GM12878 (cell line): ENCODE data around the gene TSSC4. TPM values are rescaled to one million over a fixed set of nuclear protein-coding genes. Genes with fewer than 3 reads are reported as not detected.

Experiments
- ATAC-seq: fragments of 200-7000 bp; cut with Tn5 transposase; 3 replicates; pipeline ENCODE4 v1.9.1; 2020; ENCODE audit warnings: mild to moderate bottlenecking, moderate library complexity
- BruUV-seq: library from RNA; stranded (reverse); fragments of 400-500 nt; replicated peaks from 2 replicates; lab custom pipeline; 2021; lab: Mats Ljungman, UMichigan
- CTCF ChIA-PET: fragments of 300-600 bp; sonication (Branson Sonifier 250); formaldehyde crosslinking; extraction: SDS; loops from one replicate; lab custom pipeline; 2021; ENCODE audit warnings: inconsistent platforms; lab: Yijun Ruan, JAX
- POLR2A ChIA-PET: fragments of 350-600 bp; formaldehyde crosslinking; extraction: SDS; loops from one replicate; lab custom pipeline; 2021; ENCODE audit warnings: inconsistent platforms; lab: Charles Lee
- RAD21 ChIA-PET: fragments of 300-600 bp; sonication (Branson Sonifier 250); formaldehyde crosslinking; loops from one replicate; lab custom pipeline; 2023; ENCODE audit warnings: antibody characterized with exemption; ENCODE audit not compliant: unreplicated experiment; lab: Charles Lee
- SMC1A ChIA-PET: fragments of 300-600 bp; sonication (Branson Sonifier 250); formaldehyde crosslinking; loops from one replicate; lab custom pipeline; 2023; ENCODE audit not compliant: unreplicated experiment, uncharacterized antibody; lab: Charles Lee
- DNase-seq: peaks from one replicate; pipeline ENCODE4 v3.0.0-alpha.2; 2011; ENCODE audit warnings: low read depth, low spot score
- FAIRE-seq: peaks from 3 replicates; lab custom pipeline; 2011; peaks lifted over from hg19 to GRCh38; lab: Jason Lieb, UNC
- H2AFZ ChIP-seq: 2 replicates; pipeline ENCODE4 v1.6.0; 2011; ENCODE audit warnings: low read depth, low read length, control low read depth; ENCODE audit not compliant: control insufficient read depth
- H3K27ac ChIP-seq: 2 replicates; pipeline ENCODE4 v1.5.1; 2011; ENCODE audit warnings: control low read depth; ENCODE audit not compliant: control insufficient read depth, insufficient read depth
- H3K27me3 ChIP-seq, 2 experiments: replicated peaks in 1 of 2; 2 replicates each; pipeline versions ENCODE4 v1.6.0 to v1.6.1; 2011; ENCODE audit warnings: low read length in 1 of 2; ENCODE audit not compliant: control insufficient read depth in 2 of 2, insufficient read depth in 2 of 2
- H3K36me3 ChIP-seq, 2 experiments: 2 replicates each; pipeline ENCODE4 v1.5.1; 2011; ENCODE audit warnings: low read length in 1 of 2; ENCODE audit not compliant: control insufficient read depth in 2 of 2, insufficient read depth in 2 of 2
- H3K4me1 ChIP-seq: 2 replicates; pipeline ENCODE4 v1.6.1; 2011; ENCODE audit warnings: mild to moderate bottlenecking, low read length, moderate library complexity, mixed read lengths; ENCODE audit not compliant: control insufficient read depth, insufficient read depth
- H3K4me2 ChIP-seq: 2 replicates; pipeline ENCODE4 v1.6.0; 2011; ENCODE audit warnings: control low read depth; ENCODE audit not compliant: control insufficient read depth, insufficient read depth
- H3K4me3 ChIP-seq: fragments of 200-600 bp; sonication (generic); 2 replicates; pipeline ENCODE4 v1.5.1; 2016
- H3K79me2 ChIP-seq: 2 replicates; pipeline ENCODE4 v1.6.0; 2011; ENCODE audit warnings: low read length; ENCODE audit not compliant: control insufficient read depth, insufficient read depth
- H3K9ac ChIP-seq: 2 replicates; pipeline ENCODE4 v1.8.0; 2011; ENCODE audit warnings: low read length, control low read depth, mixed read lengths; ENCODE audit not compliant: control insufficient read depth, insufficient read depth
- H3K9me3 ChIP-seq: replicated peaks from 3 replicates; pipeline ENCODE4 v1.5.1; 2011; ENCODE audit warnings: mild to moderate bottlenecking, low read length; ENCODE audit not compliant: control insufficient read depth, insufficient read depth
- H4K20me1 ChIP-seq: 2 replicates; pipeline ENCODE4 v1.6.0; 2011; ENCODE audit not compliant: control insufficient read depth, insufficient read depth
- IKZF2 ChIP-seq, 2 experiments: fragments of 450-650 bp; IDR thresholded peaks; 2 replicates each; pipeline ENCODE4 v1.6.1; 2017; ENCODE audit warnings: mild to moderate bottlenecking in 2 of 2, moderate library complexity in 2 of 2
- SMAD5 ChIP-seq: IDR thresholded peaks from 2 replicates; pipeline ENCODE4 v1.6.1; 2016; ENCODE audit warnings: antibody characterized with exemption, low read depth
- TAF1 ChIP-seq: IDR thresholded peaks from 2 replicates; pipeline ENCODE4 v1.6.1; 2011; ENCODE audit warnings: mild to moderate bottlenecking, low read depth, low read length, borderline replicate concordance
- WGBS: methylation state at CpG from one replicate; pipeline ENCODE4 v1.1.6; 2016; ENCODE audit warnings: low lambda C conversion rate; ENCODE audit not compliant: insufficient replicate concordance, insufficient coverage; ENCODE audit errors: missing lambda C conversion rate; 5-methylcytosine and 5-hydroxymethylcytosine counted together
- in situ Hi-C: fragments of 300-500 bp; cut with MboI; formaldehyde crosslinking; loops from 9 replicates; pipeline ENCODE4 v1.14.3; 2018; ENCODE audit warnings: mixed read lengths
- intact Hi-C: fragments of 100-400 bp; cut with micrococcal nuclease; formaldehyde crosslinking; loops from one replicate; pipeline ENCODE4 v1.14.2; 2022; ENCODE audit not compliant: unreplicated experiment
- polyA plus RNA-seq, 11 experiments: library from polyadenylated mRNA; depleted of rRNA in 4 of 11; unstranded in 6 of 11; stranded (reverse) in 5 of 11; fragments of >200 nt; fragmentation: Nextera tagmentation in 4 of 11; fragmentation: Illumina TruSeq in 1 of 11; extraction: Ambion mirVana in 4 of 11; extraction: Trizol in 1 of 11; gene quantifications; 1 replicate in 1 of 11; 2 replicates in 10 of 11; pipeline versions ENCODE4 v1.2.1 to v1.2.3, GENCODE V29; 2011 to 2016; ENCODE audit warnings: inconsistent platforms in 2 of 11, missing spikeins in 2 of 11, low read depth in 1 of 11
- total RNA-seq, 4 experiments: library from RNA; depleted of rRNA in 3 of 4; stranded (reverse); fragments of >200 nt in 3 of 4; fragmentation: Illumina TruSeq in 1 of 4; extraction: Trizol in 1 of 4; gene quantifications; 2 replicates each; pipeline versions ENCODE4 v1.2.1 to v1.2.3, GENCODE V29; 2013 to 2021
- TF ChIP-seq, protein P1 (sequence below): fragments of 450-650 bp; IDR thresholded peaks from 2 replicates; pipeline ENCODE4 v1.6.1; 2016; ENCODE audit warnings: mild to moderate bottlenecking
- TF ChIP-seq, protein P2 (sequence below), 3 experiments: IDR thresholded peaks in 2 of 3; conservative IDR thresholded peaks in 1 of 3; 2 replicates each; pipeline ENCODE4 v1.5.1; 2011; ENCODE audit warnings: low read depth in 3 of 3, low read length in 3 of 3, mild to moderate bottlenecking in 3 of 3, control low read depth in 2 of 3, moderate library complexity in 2 of 3, inconsistent platforms in 1 of 3, mixed read lengths in 1 of 3; ENCODE audit not compliant: control insufficient read depth in 2 of 3, insufficient read depth in 1 of 3; ENCODE audit errors: extremely low read depth in 1 of 3
- TF ChIP-seq, protein P3 (sequence below): IDR thresholded peaks from 2 replicates; pipeline ENCODE4 v1.6.1; 2011; ENCODE audit warnings: low read depth, low read length, improper control_type of control experiment, borderline replicate concordance

Gene TSSC4
- total and polyA plus RNA-seq, 10 of the 15 experiments (the other 5 are each of a cell fraction or from before 2014, with no cell fraction given) = 0.69 to 70.1 (median 25.7) TPM

DNA sequence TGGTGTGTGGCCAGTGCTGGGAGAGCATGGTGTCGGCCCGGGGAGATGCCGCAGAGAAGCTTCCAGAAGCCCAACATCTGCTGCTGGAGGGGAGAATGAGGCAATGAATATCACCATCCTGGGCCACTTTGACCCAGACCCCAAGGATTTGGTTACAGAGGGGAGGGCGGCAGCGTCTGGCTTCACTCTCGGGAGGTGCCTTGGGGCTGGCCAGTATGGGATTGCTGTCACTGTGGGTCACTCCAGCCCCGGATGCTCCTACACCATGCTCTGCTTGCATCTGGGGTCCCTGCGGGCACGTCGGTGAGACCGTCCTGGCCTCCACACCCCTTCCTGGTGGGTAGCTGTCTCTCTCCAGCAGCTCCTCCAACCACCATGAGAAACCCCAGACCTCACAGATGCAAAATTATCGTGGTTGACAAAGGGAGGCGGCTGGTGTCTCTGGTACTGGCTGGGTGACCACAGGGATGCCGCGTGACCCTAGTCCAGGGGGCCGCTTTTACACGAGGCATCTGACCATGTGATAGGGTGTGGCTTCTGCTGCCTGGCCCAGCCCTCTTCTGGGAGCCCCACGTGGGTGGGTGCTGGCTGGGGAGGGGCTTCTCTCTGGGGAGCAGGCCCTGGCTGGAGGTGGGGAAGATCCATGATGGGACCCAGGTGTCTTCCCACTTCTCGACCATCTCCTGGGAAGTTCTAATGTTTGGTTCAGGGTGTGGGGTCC, 49.9 kb downstream of the TSSC4 start:
- ChIA-PET CTCF (no interaction called here), POLR2A (no interaction called here), RAD21 (no interaction called here), SMC1A (no interaction called here)
- intact Hi-C loops (no loop called here), in situ Hi-C loops (no loop called here)
- FAIRE-seq (no peak), DNase-seq (no peak), ATAC-seq (no peak)
- no peaks in the 10 kb centered on the region for H4K20me1 ChIP-seq
- WGBS = 41% methylated on average over 19 of the region's 19 CpGs
- TF ChIP-seq TAF1 (no peak), IKZF2 (IDR thresholded peaks at IDR 0.05) (no peak), SMAD5 (no peak)
- TF ChIP-seq, protein P1, sequence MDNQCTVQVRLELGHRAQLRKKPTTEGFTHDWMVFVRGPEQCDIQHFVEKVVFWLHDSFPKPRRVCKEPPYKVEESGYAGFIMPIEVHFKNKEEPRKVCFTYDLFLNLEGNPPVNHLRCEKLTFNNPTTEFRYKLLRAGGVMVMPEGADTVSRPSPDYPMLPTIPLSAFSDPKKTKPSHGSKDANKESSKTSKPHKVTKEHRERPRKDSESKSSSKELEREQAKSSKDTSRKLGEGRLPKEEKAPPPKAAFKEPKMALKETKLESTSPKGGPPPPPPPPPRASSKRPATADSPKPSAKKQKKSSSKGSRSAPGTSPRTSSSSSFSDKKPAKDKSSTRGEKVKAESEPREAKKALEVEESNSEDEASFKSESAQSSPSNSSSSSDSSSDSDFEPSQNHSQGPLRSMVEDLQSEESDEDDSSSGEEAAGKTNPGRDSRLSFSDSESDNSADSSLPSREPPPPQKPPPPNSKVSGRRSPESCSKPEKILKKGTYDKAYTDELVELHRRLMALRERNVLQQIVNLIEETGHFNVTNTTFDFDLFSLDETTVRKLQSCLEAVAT = no peak
- TF ChIP-seq, protein P2, sequence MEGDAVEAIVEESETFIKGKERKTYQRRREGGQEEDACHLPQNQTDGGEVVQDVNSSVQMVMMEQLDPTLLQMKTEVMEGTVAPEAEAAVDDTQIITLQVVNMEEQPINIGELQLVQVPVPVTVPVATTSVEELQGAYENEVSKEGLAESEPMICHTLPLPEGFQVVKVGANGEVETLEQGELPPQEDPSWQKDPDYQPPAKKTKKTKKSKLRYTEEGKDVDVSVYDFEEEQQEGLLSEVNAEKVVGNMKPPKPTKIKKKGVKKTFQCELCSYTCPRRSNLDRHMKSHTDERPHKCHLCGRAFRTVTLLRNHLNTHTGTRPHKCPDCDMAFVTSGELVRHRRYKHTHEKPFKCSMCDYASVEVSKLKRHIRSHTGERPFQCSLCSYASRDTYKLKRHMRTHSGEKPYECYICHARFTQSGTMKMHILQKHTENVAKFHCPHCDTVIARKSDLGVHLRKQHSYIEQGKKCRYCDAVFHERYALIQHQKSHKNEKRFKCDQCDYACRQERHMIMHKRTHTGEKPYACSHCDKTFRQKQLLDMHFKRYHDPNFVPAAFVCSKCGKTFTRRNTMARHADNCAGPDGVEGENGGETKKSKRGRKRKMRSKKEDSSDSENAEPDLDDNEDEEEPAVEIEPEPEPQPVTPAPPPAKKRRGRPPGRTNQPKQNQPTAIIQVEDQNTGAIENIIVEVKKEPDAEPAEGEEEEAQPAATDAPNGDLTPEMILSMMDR (IDR thresholded peaks at IDR 0.05 in 2 of 3, conservative IDR thresholded peaks at IDR 0.05 in 1 of 3; ENCODE audit: control insufficient read depth in 2 of 3, extremely low read depth in 1 of 3, insufficient read depth in 1 of 3, low read depth in 3 of 3, low read length in 3 of 3) = no peak
- TF ChIP-seq, protein P3, sequence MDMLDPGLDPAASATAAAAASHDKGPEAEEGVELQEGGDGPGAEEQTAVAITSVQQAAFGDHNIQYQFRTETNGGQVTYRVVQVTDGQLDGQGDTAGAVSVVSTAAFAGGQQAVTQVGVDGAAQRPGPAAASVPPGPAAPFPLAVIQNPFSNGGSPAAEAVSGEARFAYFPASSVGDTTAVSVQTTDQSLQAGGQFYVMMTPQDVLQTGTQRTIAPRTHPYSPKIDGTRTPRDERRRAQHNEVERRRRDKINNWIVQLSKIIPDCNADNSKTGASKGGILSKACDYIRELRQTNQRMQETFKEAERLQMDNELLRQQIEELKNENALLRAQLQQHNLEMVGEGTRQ = no peak
- no peak overlapping the region for H3K4me3 ChIP-seq
- no peak overlapping the region for H3K4me2 ChIP-seq
- no peak overlapping the region for H3K9ac ChIP-seq
- no peaks in the 10 kb centered on the region for H3K79me2 ChIP-seq
- no peak overlapping the region for H3K27ac ChIP-seq
- H2AFZ ChIP-seq = no peak overlapping the region
- no TSS peak for BruUV-seq
- H3K4me1 ChIP-seq = no peaks in the 10 kb centered on the region
- H3K9me3 ChIP-seq = no peaks in the 10 kb centered on the region; the same call in 2 of the 3 replicates
- H3K36me3 ChIP-seq = no peaks in the 10 kb centered on the region
- peaks cover 0 to 5% of the 10 kb centered on the region in 2 experiments; a peak in 2 of 4 replicates for H3K27me3 ChIP-seq
